Trophoblast cell (in vitro differentiated cells and primary cell): ENCODE data around the gene TBC1D22A.

ENCODE experiments used
- DNase-seq, 2 donors: peaks; one replicate each; pipeline ENCODE4 v3.0.0-alpha.2; 2016
- H2AFZ ChIP-seq: 2 replicates; pipeline ENCODE4 v1.6.1; 2013; ENCODE audit warnings: low read length, moderate library complexity, mild to moderate bottlenecking; ENCODE audit not compliant: insufficient read depth, poor library complexity
- H2AK5ac ChIP-seq: 2 replicates; pipeline ENCODE4 v1.6.1; 2013; ENCODE audit warnings: mild to moderate bottlenecking, low read length
- H2BK120ac ChIP-seq: 2 replicates; pipeline ENCODE4 v1.6.1; 2013; ENCODE audit warnings: low read length, mild to moderate bottlenecking, moderate library complexity; ENCODE audit not compliant: insufficient read depth, poor library complexity
- H2BK12ac ChIP-seq: 2 replicates; pipeline ENCODE4 v1.6.1; 2013; ENCODE audit warnings: mild to moderate bottlenecking, low read length, moderate library complexity
- H2BK5ac ChIP-seq: 2 replicates; pipeline ENCODE4 v1.6.1; 2013; ENCODE audit warnings: low read length, low read depth, moderate library complexity, mild to moderate bottlenecking; ENCODE audit not compliant: poor library complexity
- H3K14ac ChIP-seq: 2 replicates; pipeline ENCODE4 v1.6.1; 2013; ENCODE audit warnings: mild to moderate bottlenecking, low read length
- H3K18ac ChIP-seq: 2 replicates; pipeline ENCODE4 v1.6.1; 2013; ENCODE audit warnings: mild to moderate bottlenecking, low read length
- H3K23ac ChIP-seq: 2 replicates; pipeline ENCODE4 v1.6.1; 2013; ENCODE audit warnings: low read length
- H3K27ac ChIP-seq: 2 replicates; pipeline ENCODE4 v1.5.1; 2013; ENCODE audit warnings: low read depth, mild to moderate bottlenecking, inconsistent platforms, low read length, moderate library complexity
- H3K27me3 ChIP-seq: 2 replicates; pipeline ENCODE4 v1.6.1; 2013; ENCODE audit warnings: inconsistent platforms, mild to moderate bottlenecking, low read length, moderate library complexity; ENCODE audit not compliant: insufficient read depth
- H3K36me3 ChIP-seq, 2 experiments: 1 replicate in 1 of 2; 2 replicates in 1 of 2; pipeline ENCODE4 v1.6.1; 2013; ENCODE audit warnings: low read length in 2 of 2, mild to moderate bottlenecking in 2 of 2, moderate library complexity in 1 of 2; ENCODE audit not compliant: insufficient read depth in 2 of 2, control insufficient read depth in 1 of 2
- H3K4ac ChIP-seq: 2 replicates; pipeline ENCODE4 v1.6.1; 2013; ENCODE audit warnings: low read depth, mild to moderate bottlenecking, low read length, moderate library complexity
- H3K4me1 ChIP-seq, 2 experiments: 1 replicate in 1 of 2; 2 replicates in 1 of 2; pipeline ENCODE4 v1.6.1; 2013; ENCODE audit warnings: low read length in 2 of 2, mild to moderate bottlenecking in 2 of 2, moderate library complexity in 1 of 2; ENCODE audit not compliant: insufficient read depth in 2 of 2, control insufficient read depth in 1 of 2
- H3K4me2 ChIP-seq: 2 replicates; pipeline ENCODE4 v1.6.1; 2013; ENCODE audit warnings: inconsistent platforms, mild to moderate bottlenecking, low read length, moderate library complexity
- H3K4me3 ChIP-seq: 2 replicates; pipeline ENCODE4 v1.5.1; 2013; ENCODE audit warnings: mild to moderate bottlenecking, low read depth, low read length, inconsistent platforms
- H3K79me1 ChIP-seq: one replicate; pipeline ENCODE4 v1.6.1; 2013; ENCODE audit warnings: low read length
- H3K79me2 ChIP-seq: 2 replicates; pipeline ENCODE4 v1.6.1; 2013; ENCODE audit warnings: low read length, mild to moderate bottlenecking; ENCODE audit not compliant: control insufficient read depth, insufficient read depth, poor library complexity
- H3K9ac ChIP-seq: 2 replicates; pipeline ENCODE4 v1.6.1; 2013; ENCODE audit warnings: mild to moderate bottlenecking, low read length
- H3K9me3 ChIP-seq: 2 replicates; pipeline ENCODE4 v1.6.1; 2013; ENCODE audit warnings: low read depth, mild to moderate bottlenecking, control low read depth, inconsistent platforms, low read length; ENCODE audit not compliant: insufficient read depth
- H4K12ac ChIP-seq: 2 replicates; pipeline ENCODE4 v1.6.1; 2013; ENCODE audit warnings: low read depth, mild to moderate bottlenecking, low read length, moderate library complexity
- H4K8ac ChIP-seq: 2 replicates; pipeline ENCODE4 v1.6.1; 2013; ENCODE audit warnings: low read depth, mild to moderate bottlenecking, low read length, moderate library complexity
- H4K91ac ChIP-seq: one replicate; pipeline ENCODE4 v1.6.1; 2013; ENCODE audit warnings: low read depth, mild to moderate bottlenecking, low read length, moderate library complexity
- WGBS: extraction: QIAGEN DNeasy Blood & Tissue Kit; methylation state at CpG from one replicate; pipeline ENCODE4 v1.1.7; 2013; ENCODE audit warnings: missing lambda C conversion rate; ENCODE audit not compliant: insufficient read length, insufficient coverage; ENCODE audit errors: extremely low coverage; 5-methylcytosine and 5-hydroxymethylcytosine counted together

The TBC1D22A gene

GRCh38 chr22:46853191-46853590 is 90.7 kb downstream of the TBC1D22A start:
- WGBS: no CpG with 5 or more reads among the region's 16 CpGs
- no peak overlapping the region for H4K8ac ChIP-seq

GRCh38 chr22:46854125-46854870 is 91.8 kb downstream of the TBC1D22A start:
- Histone ChIP-seq H2AFZ (no peak overlapping the region), H3K79me2 (no peaks in the 10 kb centered on the region), H3K27me3 (no peaks in the 10 kb centered on the region), H3K4me2 (no peak overlapping the region), H3K4me1 (no peaks in the 10 kb centered on the region), H3K36me3 (no peaks in the 10 kb centered on the region), H3K4me3 (no peak overlapping the region), H2BK5ac (no peak overlapping the region), H3K4ac (no peak overlapping the region), H4K12ac (no peak overlapping the region), H3K9me3 (no peaks in the 10 kb centered on the region), H3K14ac (no peak overlapping the region), H4K8ac (no peak overlapping the region), H2BK120ac (no peak overlapping the region), H2BK12ac (no peak overlapping the region), H3K18ac (no peak overlapping the region), H3K9ac (no peak overlapping the region), H3K79me1 (no peaks in the 10 kb centered on the region), H4K91ac (no peak overlapping the region), H2AK5ac (no peak overlapping the region), H3K27ac (no peak overlapping the region), H3K23ac (no peak overlapping the region)
- DNase-seq: peak; percentile 24 to 48
- no CpG with 5 or more reads among the region's 18 CpGs for WGBS

More at GRCh38 chr22:46853191-46853590, 90.7 kb downstream of the TBC1D22A start:
- no peak overlapping the region for H2BK120ac ChIP-seq
- H2BK12ac ChIP-seq: no peak overlapping the region
- H3K79me2 ChIP-seq: no peaks in the 10 kb centered on the region
- H3K27me3 ChIP-seq: no peaks in the 10 kb centered on the region
- H4K91ac ChIP-seq: no peak overlapping the region
- H3K4me3 ChIP-seq: no peak overlapping the region
- H3K4ac ChIP-seq: no peak overlapping the region
- H3K14ac ChIP-seq: no peak overlapping the region
- no peak overlapping the region for H3K9ac ChIP-seq
- H2BK5ac ChIP-seq: no peak overlapping the region
- no peaks in the 10 kb centered on the region for H3K9me3 ChIP-seq
- H3K4me1 ChIP-seq: peaks cover 0 to 2% of the 10 kb centered on the region in 2 experiments
- no peaks in the 10 kb centered on the region for H3K79me1 ChIP-seq
- H3K27ac ChIP-seq: no peak overlapping the region
- H3K23ac ChIP-seq: no peak overlapping the region
- no peak overlapping the region for H3K4me2 ChIP-seq
- no peak for DNase-seq
- no peak overlapping the region for H2AK5ac ChIP-seq
- H3K18ac ChIP-seq: no peak overlapping the region
- no peak overlapping the region for H4K12ac ChIP-seq
- H3K36me3 ChIP-seq: no peaks in the 10 kb centered on the region
- no peak overlapping the region for H2AFZ ChIP-seq

GRCh38 chr22:46855681-46856080 is 93.2 kb downstream of the TBC1D22A start:
- no peak overlapping the region for H4K8ac ChIP-seq
- no CpG with 5 or more reads among the region's 12 CpGs for WGBS

GRCh38 chr22:46856661-46857060 is 94.2 kb downstream of the TBC1D22A start:
- Histone ChIP-seq H3K4me3 (no peak overlapping the region), H2AK5ac (no peak overlapping the region), H2BK12ac (no peak overlapping the region), H3K9me3 (no peaks in the 10 kb centered on the region), H3K36me3 (no peaks in the 10 kb centered on the region), H3K79me1 (no peaks in the 10 kb centered on the region), H3K23ac (no peak overlapping the region), H2AFZ (no peak overlapping the region), H3K79me2 (no peaks in the 10 kb centered on the region), H3K14ac (no peak overlapping the region), H3K27me3 (no peaks in the 10 kb centered on the region), H3K27ac (no peak overlapping the region), H3K4me2 (no peak overlapping the region), H4K12ac (no peak overlapping the region), H3K9ac (no peak overlapping the region), H4K8ac (no peak overlapping the region), H3K18ac (no peak overlapping the region), H2BK5ac (no peak overlapping the region), H4K91ac (no peak overlapping the region), H3K4ac (no peak overlapping the region), H2BK120ac (no peak overlapping the region), H3K4me1 (no peaks in the 10 kb centered on the region)
- no peak for DNase-seq
- no CpG with 5 or more reads among the region's 3 CpGs for WGBS

More at GRCh38 chr22:46855681-46856080, 93.2 kb downstream of the TBC1D22A start:
- Histone ChIP-seq H3K4me2 (no peak overlapping the region), H3K4me3 (no peak overlapping the region), H2BK12ac (no peak overlapping the region), H3K79me2 (no peaks in the 10 kb centered on the region), H3K27me3 (no peaks in the 10 kb centered on the region), H2BK5ac (no peak overlapping the region), H3K79me1 (no peaks in the 10 kb centered on the region), H3K14ac (no peak overlapping the region), H2AK5ac (no peak overlapping the region), H3K9ac (no peak overlapping the region), H3K27ac (no peak overlapping the region), H3K4ac (no peak overlapping the region), H3K4me1 (no peaks in the 10 kb centered on the region), H4K12ac (no peak overlapping the region), H3K18ac (no peak overlapping the region), H2BK120ac (no peak overlapping the region), H3K9me3 (no peaks in the 10 kb centered on the region), H3K23ac (no peak overlapping the region), H4K91ac (no peak overlapping the region), H2AFZ (no peak overlapping the region), H3K36me3 (no peaks in the 10 kb centered on the region)
- DNase-seq: no peak
